Thymus (tissue), 11 donors: ENCODE measurements around the gene ZNF678. TPM values are rescaled to one million over a fixed set of nuclear protein-coding genes. Genes with fewer than 3 reads are reported as not detected.
"Not testable (repeated sequence)": the region's sequence is repeated elsewhere in the genome, so short reads cannot be mapped to it uniquely, and the experiment has no call there.

Experiments
- DNase-seq, 9 donors: peaks; one replicate each; pipeline ENCODE4 v3.0.0-alpha.2; 2013; ENCODE audit warnings: low spot score in 9 of 9, low read depth in 6 of 9, missing footprints in 1 of 9
- H3K27ac ChIP-seq, 2 donors: one replicate each; pipeline ENCODE4 v1.5.1; 2013; ENCODE audit warnings: control low read depth in 1 of 2, low read depth in 1 of 2, low read length in 1 of 2, mild to moderate bottlenecking in 1 of 2, moderate library complexity in 1 of 2
- H3K27me3 ChIP-seq, 2 donors: one replicate each; pipeline ENCODE4 v1.5.1; 2013; ENCODE audit warnings: low read length in 1 of 2; ENCODE audit not compliant: control insufficient read depth in 2 of 2, insufficient read depth in 1 of 2
- H3K36me3 ChIP-seq, 2 donors: one replicate each; pipeline ENCODE4 v1.5.1; 2013; ENCODE audit warnings: low read length in 1 of 2, mild to moderate bottlenecking in 1 of 2, moderate library complexity in 1 of 2; ENCODE audit not compliant: control insufficient read depth in 2 of 2, insufficient read depth in 2 of 2
- H3K4me1 ChIP-seq, 2 donors: one replicate each; pipeline ENCODE4 v1.5.1; 2013; ENCODE audit warnings: low read length in 2 of 2; ENCODE audit not compliant: control insufficient read depth in 2 of 2, insufficient read depth in 2 of 2
- H3K4me3 ChIP-seq, 2 donors: one replicate each; pipeline ENCODE4 v1.5.1; 2013; ENCODE audit warnings: low read length in 2 of 2, control low read depth in 1 of 2, mild to moderate bottlenecking in 1 of 2
- H3K9me3 ChIP-seq, 2 donors: one replicate each; pipeline ENCODE4 v1.5.1; 2013; ENCODE audit warnings: low read length in 1 of 2, mild to moderate bottlenecking in 1 of 2; ENCODE audit not compliant: control insufficient read depth in 2 of 2, insufficient read depth in 1 of 2
- WGBS: extraction: QIAGEN DNeasy Blood & Tissue Kit; methylation state at CpG from one replicate; pipeline ENCODE4 v1.1.7; 2013; 5-methylcytosine and 5-hydroxymethylcytosine counted together
- polyA plus RNA-seq: library from polyadenylated mRNA; stranded (reverse); fragments of 200-250 nt; gene quantifications from one replicate; pipeline ENCODE4 v1.2.3, GENCODE V29; 2013
- total RNA-seq: library from RNA; stranded (reverse); fragments of 120-200 nt; gene quantifications from one replicate; pipeline ENCODE4 v1.2.4, GENCODE V29; 2013
- donor health status: healthy.

The ZNF678 gene
- total and polyA plus RNA-seq, 2 donors: 2.3 to 11.6 TPM

GRCh38 chr1:227654858-227655752, 91.7 kb downstream of the ZNF678 start:
- no peak overlapping the region for H3K27ac ChIP-seq
- H3K9me3 ChIP-seq: peaks cover 5 to 7% of the 10 kb centered on the region in 2 donors
- no peaks in the 10 kb centered on the region for H3K4me1 ChIP-seq
- no peaks in the 10 kb centered on the region for H3K27me3 ChIP-seq
- H3K36me3 ChIP-seq: peaks cover 12 to 13% of the 10 kb centered on the region in 2 donors
- no peak overlapping the region for H3K4me3 ChIP-seq
- no peak for DNase-seq
- 97% methylated on average over 6 of the region's 6 CpGs for WGBS

- no peak for DNase-seq
- Histone ChIP-seq H3K4me1 (no peaks in the 10 kb centered on the region), H3K27ac (no peak overlapping the region), H3K36me3 (no peaks in the 10 kb centered on the region), H3K4me3 (no peak overlapping the region), H3K9me3 (peaks cover 5 to 24% of the 10 kb centered on the region in 2 donors), H3K27me3 (no peaks in the 10 kb centered on the region)
Observed at GRCh38 chr1:227661495-227661894, 98.1 kb downstream of the ZNF678 start.

GRCh38 chr1:227662933-227663332, 99.6 kb downstream of the ZNF678 start:
- no peak for DNase-seq
- peaks cover 5 to 31% of the 10 kb centered on the region in 2 donors for H3K9me3 ChIP-seq
- no peak overlapping the region for H3K4me3 ChIP-seq
- H3K27me3 ChIP-seq: no peaks in the 10 kb centered on the region
- H3K36me3 ChIP-seq: no peaks in the 10 kb centered on the region
- H3K27ac ChIP-seq: no peak overlapping the region
- no peaks in the 10 kb centered on the region for H3K4me1 ChIP-seq
- WGBS: 96% methylated on average over 2 of the region's 2 CpGs

GRCh38 chr1:227666286-227666685, 102.9 kb downstream of the ZNF678 start:
- H3K27ac ChIP-seq: no peak overlapping the region
- 92% methylated on average over 2 of the region's 2 CpGs for WGBS

GRCh38 chr1:227673441-227673840, 110.1 kb downstream of the ZNF678 start:
- 95% methylated on average over 1 of the region's 1 CpG for WGBS
- peaks cover 0 to 17% of the 10 kb centered on the region in 2 donors for H3K9me3 ChIP-seq
- no peak for DNase-seq

More at GRCh38 chr1:227666286-227666685, 102.9 kb downstream of the ZNF678 start:
- no peak overlapping the region for H3K4me3 ChIP-seq
- no peak for DNase-seq
- peaks cover 5 to 37% of the 10 kb centered on the region in 2 donors for H3K9me3 ChIP-seq
- H3K36me3 ChIP-seq: no peaks in the 10 kb centered on the region
- H3K27me3 ChIP-seq: no peaks in the 10 kb centered on the region
- H3K4me1 ChIP-seq: no peaks in the 10 kb centered on the region

GRCh38 chr1:227685807-227686206, 122.5 kb downstream of the ZNF678 start:
- H3K27ac ChIP-seq: no peak overlapping the region
- 78% methylated on average over 8 of the region's 8 CpGs for WGBS
- H3K27me3 ChIP-seq: no peaks in the 10 kb centered on the region
- no peaks in the 10 kb centered on the region for H3K36me3 ChIP-seq
- H3K9me3 ChIP-seq: peaks cover 0 to 8% of the 10 kb centered on the region in 2 donors
- no peaks in the 10 kb centered on the region for H3K4me1 ChIP-seq
- DNase-seq: no peak
- no peak overlapping the region for H3K4me3 ChIP-seq

More at GRCh38 chr1:227673441-227673840, 110.1 kb downstream of the ZNF678 start:
- Histone ChIP-seq H3K27me3 (no peaks in the 10 kb centered on the region), H3K36me3 (no peaks in the 10 kb centered on the region), H3K4me3 (no peak overlapping the region), H3K27ac (no peak overlapping the region), H3K4me1 (no peaks in the 10 kb centered on the region)

GRCh38 chr1:227697321-227697864, 134.0 kb downstream of the ZNF678 start:
- peaks cover 0 to 7% of the 10 kb centered on the region in 2 donors for H3K9me3 ChIP-seq
- 92% methylated on average over 3 of the region's 3 CpGs for WGBS
- H3K4me3 ChIP-seq: no peak overlapping the region
- no peak for DNase-seq
- no peaks in the 10 kb centered on the region for H3K4me1 ChIP-seq
- H3K27me3 ChIP-seq: no peaks in the 10 kb centered on the region
- H3K36me3 ChIP-seq: no peaks in the 10 kb centered on the region
- H3K27ac ChIP-seq: no peak overlapping the region

- H3K4me3 ChIP-seq, H3K9me3 ChIP-seq, DNase-seq, H3K27ac ChIP-seq, H3K4me1 ChIP-seq, H3K36me3 ChIP-seq, H3K27me3 ChIP-seq: not testable (repeated sequence)
- 92% methylated on average over 1 of the region's 1 CpG for WGBS
Observed at GRCh38 chr1:227701631-227702030, 138.3 kb downstream of the ZNF678 start.

- Histone ChIP-seq H3K36me3 (no peaks in the 10 kb centered on the region), H3K9me3 (no peaks in the 10 kb centered on the region), H3K27ac (no peak overlapping the region), H3K4me3 (no peak overlapping the region), H3K27me3 (no peaks in the 10 kb centered on the region), H3K4me1 (no peaks in the 10 kb centered on the region)
- DNase-seq: no peak
- 57% methylated on average over 1 of the region's 1 CpG for WGBS
Observed at GRCh38 chr1:227707846-227708245, 144.5 kb downstream of the ZNF678 start.
